Aorta (tissue), 5 donors: ENCODE data around the gene ITCH. TPM values are rescaled to one million over a fixed set of nuclear protein-coding genes. Genes with fewer than 3 reads are reported as not detected.
"Not testable (repeated sequence)": the region's sequence is repeated elsewhere in the genome, so short reads cannot be mapped to it uniquely, and the experiment has no call there.

Experiments used
- ATAC-seq: fragments of 200-7000 bp; cut with Tn5 transposase; one replicate; pipeline ENCODE4 v1.9.1; 2022; ENCODE audit warnings: moderate library complexity; ENCODE audit not compliant: low FRiP score
- DNase-seq, 2 donors: peaks; one replicate each; pipeline ENCODE4 v3.0.0-alpha.2; 2020
- H3K27ac ChIP-seq, 2 donors: one replicate each; pipeline ENCODE4 v1.5.1; 2013; ENCODE audit warnings: low read length in 2 of 2, mild to moderate bottlenecking in 2 of 2, moderate library complexity in 2 of 2, control low read depth in 1 of 2, inconsistent platforms in 1 of 2, low read depth in 1 of 2
- H3K27me3 ChIP-seq, 2 donors: one replicate each; pipeline ENCODE4 v1.6.1; 2013; ENCODE audit warnings: control low read depth in 1 of 2, low read length in 1 of 2, mild to moderate bottlenecking in 1 of 2, moderate library complexity in 1 of 2; ENCODE audit not compliant: insufficient read depth in 2 of 2, control insufficient read depth in 1 of 2
- H3K36me3 ChIP-seq, 2 donors: one replicate each; pipeline ENCODE4 v1.6.1; 2013; ENCODE audit warnings: control low read depth in 1 of 2, low read length in 1 of 2, mild to moderate bottlenecking in 1 of 2; ENCODE audit not compliant: insufficient read depth in 2 of 2, control insufficient read depth in 1 of 2
- H3K4me1 ChIP-seq, 2 donors: one replicate each; pipeline ENCODE4 v1.6.1; 2013; ENCODE audit warnings: low read length in 2 of 2, control low read depth in 1 of 2, mild to moderate bottlenecking in 1 of 2, moderate library complexity in 1 of 2; ENCODE audit not compliant: insufficient read depth in 2 of 2, control insufficient read depth in 1 of 2
- H3K4me3 ChIP-seq, 2 donors: one replicate each; pipeline ENCODE4 v1.5.1; 2013; ENCODE audit warnings: low read length in 2 of 2, control low read depth in 1 of 2, mild to moderate bottlenecking in 1 of 2
- H3K9me3 ChIP-seq: one replicate; pipeline ENCODE4 v1.6.1; 2013; ENCODE audit warnings: mild to moderate bottlenecking, low read length; ENCODE audit not compliant: control insufficient read depth
- WGBS, 2 donors: extraction: QIAGEN DNeasy Blood & Tissue Kit; methylation state at CpG; one replicate each; pipeline ENCODE4 v1.1.7; 2013; 5-methylcytosine and 5-hydroxymethylcytosine counted together
- intact Hi-C, 2 donors: fragments of 100-400 bp; cut with DNase I; formaldehyde crosslinking; loops; one replicate each; pipeline versions ENCODE4 v1.14.2 to v1.15.0; 2022
- polyA plus RNA-seq, 2 donors: library from polyadenylated mRNA; stranded (reverse); fragments of 200-250 nt; gene quantifications; one replicate each; pipeline ENCODE4 v1.2.3, GENCODE V29; 2013
- total RNA-seq, 2 donors: library from RNA; stranded (reverse); fragmentation: NEBNext Ultra II Directional; extraction: Animal tissue kit (Norgen Biotek cat#: 25700); gene quantifications; one replicate each; pipeline ENCODE4 v1.2.1, GENCODE V29; 2021
- donor health status: healthy with polysubstance abuse.
- donor health status: Bipolar disorder and iron deficiency.
- donor health status: DM: no; HTN: no; CAD: no.
- donor health status: DM: no; HTN: no; CAD: no.
- donor health status: DM: yes; HTN: yes; CAD: no.

ITCH gene
- total and polyA plus RNA-seq, 4 donors, result 11.7 to 66.2 (median 36.8) TPM

GRCh38 chr20:34368547-34368946, 5.5 kb downstream of the ITCH start:
- ATAC-seq (no peak), DNase-seq (no peak)
- Histone ChIP-seq H3K9me3 (no peaks in the 10 kb centered on the region), H3K36me3 (peaks cover 0 to 6% of the 10 kb centered on the region in 2 donors), H3K4me3 (no peak overlapping the region), H3K27ac (no peak overlapping the region), H3K4me1 (peaks cover 0 to 10% of the 10 kb centered on the region in 2 donors), H3K27me3 (no peaks in the 10 kb centered on the region)
- intact Hi-C loops, result no loop called here
- WGBS, 2 donors, result 44 to 46% methylated on average over 4 of the region's 4 CpGs

- Histone ChIP-seq H3K4me1 (peaks cover 0 to 10% of the 10 kb centered on the region in 2 donors), H3K27ac (no peak overlapping the region), H3K9me3 (no peaks in the 10 kb centered on the region), H3K27me3 (no peaks in the 10 kb centered on the region), H3K36me3 (peaks cover 0 to 6% of the 10 kb centered on the region in 2 donors), H3K4me3 (no peak overlapping the region)
- WGBS, 2 donors, result 65 to 78% methylated on average over 3 of the region's 3 CpGs
- DNase-seq (no peak), ATAC-seq (no peak)
- intact Hi-C loops, result no loop called here
Measured at GRCh38 chr20:34369265-34369664, 6.2 kb downstream of the ITCH start.

GRCh38 chr20:34370062-34370461, 7.0 kb downstream of the ITCH start:
- no peaks in the 10 kb centered on the region for H3K9me3 ChIP-seq
- H3K4me1 ChIP-seq, result peaks cover 0 to 10% of the 10 kb centered on the region in 2 donors
- WGBS, 2 donors, result 96 to 98% methylated on average over 6 of the region's 6 CpGs
- no peaks in the 10 kb centered on the region for H3K27me3 ChIP-seq
- intact Hi-C loops, result no loop called here
- peaks cover 0 to 6% of the 10 kb centered on the region in 2 donors for H3K36me3 ChIP-seq
- H3K27ac ChIP-seq, result no peak overlapping the region
- H3K4me3 ChIP-seq, result no peak overlapping the region
- ATAC-seq (no peak), DNase-seq (no peak)

- H3K27ac ChIP-seq, result no peak overlapping the region
- no peaks in the 10 kb centered on the region for H3K27me3 ChIP-seq
- WGBS, 2 donors, result 67 to 72% methylated on average over 4 of the region's 4 CpGs
- H3K9me3 ChIP-seq, result no peaks in the 10 kb centered on the region
- DNase-seq (no peak), ATAC-seq (no peak)
- intact Hi-C loops, result no loop called here
- no peak overlapping the region for H3K4me3 ChIP-seq
- H3K36me3 ChIP-seq, result peaks cover 0 to 6% of the 10 kb centered on the region in 2 donors
- H3K4me1 ChIP-seq, result no peaks in the 10 kb centered on the region
Measured at GRCh38 chr20:34373445-34373844, 10.4 kb downstream of the ITCH start.

GRCh38 chr20:34374209-34374760, 11.2 kb downstream of the ITCH start:
- Histone ChIP-seq H3K27ac (no peak overlapping the region), H3K4me3 (no peak overlapping the region), H3K4me1 (no peaks in the 10 kb centered on the region), H3K36me3 (peaks cover 0 to 5% of the 10 kb centered on the region in 2 donors), H3K27me3 (no peaks in the 10 kb centered on the region), H3K9me3 (no peaks in the 10 kb centered on the region)
- no peak for ATAC-seq
- DNase-seq, result no peak
- intact Hi-C loops, result no loop called here
- WGBS, 2 donors, result 30 to 36% methylated on average over 1 of the region's 1 CpG

GRCh38 chr20:34375977-34376430, 12.9 kb downstream of the ITCH start:
- Histone ChIP-seq H3K4me3 (no peak overlapping the region), H3K9me3 (no peaks in the 10 kb centered on the region), H3K27ac (no peak overlapping the region), H3K4me1 (no peaks in the 10 kb centered on the region), H3K27me3 (no peaks in the 10 kb centered on the region), H3K36me3 (no peaks in the 10 kb centered on the region)
- ATAC-seq, result no peak
- DNase-seq, result no peak
- intact Hi-C loops, result no loop called here
- WGBS, 2 donors, result 79 to 82% methylated on average over 5 of the region's 5 CpGs

GRCh38 chr20:34377072-34377847, 14.2 kb downstream of the ITCH start:
- H3K36me3 ChIP-seq, result no peaks in the 10 kb centered on the region
- no peaks in the 10 kb centered on the region for H3K9me3 ChIP-seq
- H3K4me1 ChIP-seq, result no peaks in the 10 kb centered on the region
- H3K27ac ChIP-seq, result no peak overlapping the region
- WGBS, 2 donors, result 90 to 92% methylated on average over 16 of the region's 16 CpGs
- no peak overlapping the region for H3K4me3 ChIP-seq
- H3K27me3 ChIP-seq, result no peaks in the 10 kb centered on the region
- DNase-seq (no peak), ATAC-seq (no peak)
- intact Hi-C loops, result no loop called here

GRCh38 chr20:34382174-34382573, 19.1 kb downstream of the ITCH start:
- Histone ChIP-seq H3K27ac (no peak overlapping the region), H3K4me1 (peaks cover 0 to 3% of the 10 kb centered on the region in 2 donors), H3K27me3 (no peaks in the 10 kb centered on the region), H3K36me3 (no peaks in the 10 kb centered on the region), H3K9me3 (no peaks in the 10 kb centered on the region), H3K4me3 (no peak overlapping the region)
- intact Hi-C loops, result no loop called here
- 96% methylated on average over 3 of the region's 3 CpGs for WGBS, 2 donors
- no peak for DNase-seq
- ATAC-seq, result no peak

GRCh38 chr20:34382877-34383455, 19.9 kb downstream of the ITCH start:
- not testable (repeated sequence) for H3K27ac ChIP-seq, DNase-seq

More at GRCh38 chr20:34382877-34383455, 19.9 kb downstream of the ITCH start:
- H3K9me3 ChIP-seq, H3K36me3 ChIP-seq, intact Hi-C loops, H3K4me3 ChIP-seq, H3K4me1 ChIP-seq, ATAC-seq, H3K27me3 ChIP-seq: not testable (repeated sequence)
- WGBS, 2 donors, result 96% methylated on average over 14 of the region's 14 CpGs
